Panc1 (cell line): ENCODE measurements around the gene DCHS1.

Source experiments
- POLR2AphosphoS5 ChIP-seq: IDR thresholded peaks from 2 replicates; pipeline ENCODE4 v1.6.1; 2012; ENCODE audit warnings: mild to moderate bottlenecking, low read depth, low read length, moderate library complexity
- TCF7L2 ChIP-seq: IDR thresholded peaks from 2 replicates; pipeline ENCODE4 v1.6.1; 2011; ENCODE audit warnings: mild to moderate bottlenecking, low read depth, low read length, inconsistent platforms
- TF ChIP-seq, protein P1 (sequence below): fragments of 450-650 bp; IDR thresholded peaks from 2 replicates; pipeline ENCODE4 v1.5.1; 2017; ENCODE audit warnings: mild to moderate bottlenecking
- TF ChIP-seq, protein P2 (sequence below), 2 experiments: IDR thresholded peaks; 2 replicates each; pipeline ENCODE4 v1.6.1; 2011 to 2012; ENCODE audit warnings: low read depth in 2 of 2, control low read depth in 1 of 2, low read length in 1 of 2, mild to moderate bottlenecking in 1 of 2, moderate library complexity in 1 of 2; ENCODE audit not compliant: insufficient read depth in 1 of 2

DNA sequence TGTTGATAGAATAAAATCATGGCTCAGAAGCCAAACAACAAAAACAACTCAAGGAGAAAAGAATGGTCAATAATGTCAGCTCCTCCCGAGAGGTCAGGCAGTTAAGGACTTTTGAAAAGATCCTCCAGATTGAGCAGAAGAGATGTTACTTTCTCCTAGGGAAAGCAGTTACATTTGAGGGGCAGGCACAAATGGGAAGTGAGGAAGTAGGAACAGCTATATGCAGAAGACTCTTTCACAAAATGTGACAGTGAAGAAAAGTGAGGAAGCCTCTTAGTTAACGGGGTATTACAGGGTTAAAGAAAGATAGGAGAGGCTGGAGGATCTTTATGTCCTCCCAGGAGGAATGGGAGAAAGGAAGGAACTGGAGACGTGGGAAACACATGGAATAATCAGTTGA is 3.4 kb downstream of the DCHS1 start:
- TF ChIP-seq POLR2AphosphoS5 (no peak), TCF7L2 (no peak)
- TF ChIP-seq, protein P1, sequence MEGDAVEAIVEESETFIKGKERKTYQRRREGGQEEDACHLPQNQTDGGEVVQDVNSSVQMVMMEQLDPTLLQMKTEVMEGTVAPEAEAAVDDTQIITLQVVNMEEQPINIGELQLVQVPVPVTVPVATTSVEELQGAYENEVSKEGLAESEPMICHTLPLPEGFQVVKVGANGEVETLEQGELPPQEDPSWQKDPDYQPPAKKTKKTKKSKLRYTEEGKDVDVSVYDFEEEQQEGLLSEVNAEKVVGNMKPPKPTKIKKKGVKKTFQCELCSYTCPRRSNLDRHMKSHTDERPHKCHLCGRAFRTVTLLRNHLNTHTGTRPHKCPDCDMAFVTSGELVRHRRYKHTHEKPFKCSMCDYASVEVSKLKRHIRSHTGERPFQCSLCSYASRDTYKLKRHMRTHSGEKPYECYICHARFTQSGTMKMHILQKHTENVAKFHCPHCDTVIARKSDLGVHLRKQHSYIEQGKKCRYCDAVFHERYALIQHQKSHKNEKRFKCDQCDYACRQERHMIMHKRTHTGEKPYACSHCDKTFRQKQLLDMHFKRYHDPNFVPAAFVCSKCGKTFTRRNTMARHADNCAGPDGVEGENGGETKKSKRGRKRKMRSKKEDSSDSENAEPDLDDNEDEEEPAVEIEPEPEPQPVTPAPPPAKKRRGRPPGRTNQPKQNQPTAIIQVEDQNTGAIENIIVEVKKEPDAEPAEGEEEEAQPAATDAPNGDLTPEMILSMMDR = no peak
- TF ChIP-seq, protein P2, sequence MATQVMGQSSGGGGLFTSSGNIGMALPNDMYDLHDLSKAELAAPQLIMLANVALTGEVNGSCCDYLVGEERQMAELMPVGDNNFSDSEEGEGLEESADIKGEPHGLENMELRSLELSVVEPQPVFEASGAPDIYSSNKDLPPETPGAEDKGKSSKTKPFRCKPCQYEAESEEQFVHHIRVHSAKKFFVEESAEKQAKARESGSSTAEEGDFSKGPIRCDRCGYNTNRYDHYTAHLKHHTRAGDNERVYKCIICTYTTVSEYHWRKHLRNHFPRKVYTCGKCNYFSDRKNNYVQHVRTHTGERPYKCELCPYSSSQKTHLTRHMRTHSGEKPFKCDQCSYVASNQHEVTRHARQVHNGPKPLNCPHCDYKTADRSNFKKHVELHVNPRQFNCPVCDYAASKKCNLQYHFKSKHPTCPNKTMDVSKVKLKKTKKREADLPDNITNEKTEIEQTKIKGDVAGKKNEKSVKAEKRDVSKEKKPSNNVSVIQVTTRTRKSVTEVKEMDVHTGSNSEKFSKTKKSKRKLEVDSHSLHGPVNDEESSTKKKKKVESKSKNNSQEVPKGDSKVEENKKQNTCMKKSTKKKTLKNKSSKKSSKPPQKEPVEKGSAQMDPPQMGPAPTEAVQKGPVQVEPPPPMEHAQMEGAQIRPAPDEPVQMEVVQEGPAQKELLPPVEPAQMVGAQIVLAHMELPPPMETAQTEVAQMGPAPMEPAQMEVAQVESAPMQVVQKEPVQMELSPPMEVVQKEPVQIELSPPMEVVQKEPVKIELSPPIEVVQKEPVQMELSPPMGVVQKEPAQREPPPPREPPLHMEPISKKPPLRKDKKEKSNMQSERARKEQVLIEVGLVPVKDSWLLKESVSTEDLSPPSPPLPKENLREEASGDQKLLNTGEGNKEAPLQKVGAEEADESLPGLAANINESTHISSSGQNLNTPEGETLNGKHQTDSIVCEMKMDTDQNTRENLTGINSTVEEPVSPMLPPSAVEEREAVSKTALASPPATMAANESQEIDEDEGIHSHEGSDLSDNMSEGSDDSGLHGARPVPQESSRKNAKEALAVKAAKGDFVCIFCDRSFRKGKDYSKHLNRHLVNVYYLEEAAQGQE (IDR thresholded peaks at IDR 0.05; ENCODE audit: insufficient read depth in 1 of 2, low read depth in 2 of 2, low read length in 1 of 2) = no peak
